Panc1 (cell line): ENCODE data around the gene CBY2.

Experiments used
- CTCF ChIP-seq: fragments of 450-650 bp; IDR thresholded peaks from 2 replicates; pipeline ENCODE4 v1.5.1; 2017; ENCODE audit warnings: mild to moderate bottlenecking
- SIN3A ChIP-seq: IDR thresholded peaks from 2 replicates; pipeline ENCODE4 v1.6.1; 2012; ENCODE audit warnings: low read depth, mild to moderate bottlenecking, low read length, moderate library complexity, borderline replicate concordance; ENCODE audit not compliant: insufficient read depth

- no peak for TF ChIP-seq CTCF
- no peak for TF ChIP-seq SIN3A
Observed at GRCh38 chr13:45696610-45697226, 5.4 kb upstream of the CBY2 start.
